Measurements from ENCODE around the gene ESD. TPM values are rescaled to one million over a fixed set of nuclear protein-coding genes. Genes with fewer than 3 reads are reported as not detected.

The ESD gene, protein sequence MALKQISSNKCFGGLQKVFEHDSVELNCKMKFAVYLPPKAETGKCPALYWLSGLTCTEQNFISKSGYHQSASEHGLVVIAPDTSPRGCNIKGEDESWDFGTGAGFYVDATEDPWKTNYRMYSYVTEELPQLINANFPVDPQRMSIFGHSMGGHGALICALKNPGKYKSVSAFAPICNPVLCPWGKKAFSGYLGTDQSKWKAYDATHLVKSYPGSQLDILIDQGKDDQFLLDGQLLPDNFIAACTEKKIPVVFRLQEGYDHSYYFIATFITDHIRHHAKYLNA
- 107 TPM for total RNA-seq

DNA sequence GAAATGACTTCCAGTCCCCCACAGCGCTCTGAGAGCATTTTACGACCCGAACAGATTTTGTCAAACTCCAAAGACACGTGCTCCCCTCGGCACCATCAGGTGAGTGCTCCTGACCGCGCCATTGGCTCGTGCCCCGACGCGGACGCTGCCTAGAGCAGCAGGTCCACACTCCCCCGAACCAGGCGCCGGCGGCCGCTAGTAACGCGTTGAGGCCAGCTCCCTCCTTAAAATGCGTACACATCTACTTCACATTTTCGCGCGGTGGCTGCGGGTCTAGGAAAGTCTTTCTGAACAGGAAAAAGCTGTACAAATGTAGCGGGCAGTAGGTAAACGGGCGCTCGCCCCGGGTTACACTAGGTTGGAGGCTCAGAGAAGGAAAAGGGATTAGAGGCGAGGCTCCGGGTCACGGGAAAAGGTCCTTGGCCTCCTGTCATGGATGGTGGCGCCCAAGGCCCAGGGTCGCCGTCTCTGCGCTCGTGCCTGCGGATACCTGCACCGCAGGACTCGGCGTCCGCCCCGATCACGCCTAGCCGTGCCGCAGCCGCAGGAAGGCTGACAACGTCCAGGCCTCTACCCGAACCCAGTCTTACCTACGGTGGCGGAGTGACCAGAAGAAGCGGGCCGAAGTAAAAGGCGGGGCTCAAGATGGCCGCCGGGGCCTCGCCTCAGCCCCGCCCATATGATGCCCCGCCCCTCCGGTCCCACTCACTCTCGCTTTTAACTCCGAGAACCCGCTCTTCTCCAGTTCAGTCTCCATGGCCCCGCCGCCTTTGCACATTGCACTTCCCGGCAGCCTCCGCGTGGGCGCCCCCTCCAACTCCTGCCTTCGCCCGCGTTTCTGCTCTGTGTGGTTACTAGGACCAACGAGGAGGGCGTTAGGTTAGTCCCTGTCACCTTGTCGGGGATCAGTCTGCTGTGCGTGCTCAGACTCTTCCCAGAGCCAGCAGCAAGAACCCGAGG lies at the start of gene ESD:
TSS of gene ESD (minus strand) at position 647 of the 960 bp plus-strand sequence. CDS start 5,748 bp downstream, outside the sequence.
- Histone ChIP-seq H3K4me1 (peaks cover 42% of the 10 kb centered on the region), H3K9me3 (no peaks in the 10 kb centered on the region), H3K4me3 (peak within 1 kb of the TSS; percentile 80 to 87), H3K36me3 (no peaks in the 10 kb centered on the region), H3K27me3 (no peaks in the 10 kb centered on the region), H3K27ac (peak within 1 kb of the TSS; percentile 91)
- DNase-seq (ENCODE audit: extremely low spot score in 2 of 2): peak in 1 of 2 donors; percentile 93
- intact Hi-C loops (cut with DNase I): no loop called here
- TF ChIP-seq POLR2AphosphoS5 (IDR thresholded peaks at IDR 0.05; ENCODE audit: insufficient read depth in 1 of 2, low read depth in 1 of 2) (peak; percentile 37 to 92), POLR2A (IDR thresholded peaks at IDR 0.05) (peak in 1 of 2 donors; percentile 83)
- TF ChIP-seq, protein P1, sequence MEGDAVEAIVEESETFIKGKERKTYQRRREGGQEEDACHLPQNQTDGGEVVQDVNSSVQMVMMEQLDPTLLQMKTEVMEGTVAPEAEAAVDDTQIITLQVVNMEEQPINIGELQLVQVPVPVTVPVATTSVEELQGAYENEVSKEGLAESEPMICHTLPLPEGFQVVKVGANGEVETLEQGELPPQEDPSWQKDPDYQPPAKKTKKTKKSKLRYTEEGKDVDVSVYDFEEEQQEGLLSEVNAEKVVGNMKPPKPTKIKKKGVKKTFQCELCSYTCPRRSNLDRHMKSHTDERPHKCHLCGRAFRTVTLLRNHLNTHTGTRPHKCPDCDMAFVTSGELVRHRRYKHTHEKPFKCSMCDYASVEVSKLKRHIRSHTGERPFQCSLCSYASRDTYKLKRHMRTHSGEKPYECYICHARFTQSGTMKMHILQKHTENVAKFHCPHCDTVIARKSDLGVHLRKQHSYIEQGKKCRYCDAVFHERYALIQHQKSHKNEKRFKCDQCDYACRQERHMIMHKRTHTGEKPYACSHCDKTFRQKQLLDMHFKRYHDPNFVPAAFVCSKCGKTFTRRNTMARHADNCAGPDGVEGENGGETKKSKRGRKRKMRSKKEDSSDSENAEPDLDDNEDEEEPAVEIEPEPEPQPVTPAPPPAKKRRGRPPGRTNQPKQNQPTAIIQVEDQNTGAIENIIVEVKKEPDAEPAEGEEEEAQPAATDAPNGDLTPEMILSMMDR (IDR thresholded peaks at IDR 0.05): no peak

DNA sequence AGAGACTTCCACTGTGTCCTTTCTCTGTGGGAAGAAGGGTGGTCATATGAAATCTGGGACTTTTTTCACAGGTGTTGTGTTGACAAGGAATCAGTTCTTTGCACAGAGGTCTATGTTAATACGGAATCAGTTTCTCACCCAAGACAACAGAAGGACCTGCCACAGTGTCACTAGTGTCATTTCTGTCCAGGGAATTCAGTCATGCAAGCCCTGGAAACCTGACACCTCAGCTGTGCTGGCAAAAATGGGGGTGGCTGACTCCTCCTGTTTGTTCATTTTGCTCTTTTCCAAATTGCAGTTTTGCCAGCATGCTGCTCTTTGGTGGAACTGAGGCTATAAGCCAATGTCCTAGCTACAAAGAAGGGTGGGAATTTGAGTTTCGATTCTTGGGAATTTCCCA lies 49.8 kb upstream of the ESD start:
- no peaks in the 10 kb centered on the region for H3K4me1 ChIP-seq
- H3K9me3 ChIP-seq: no peaks in the 10 kb centered on the region
- TF ChIP-seq, protein P1 (IDR thresholded peaks at IDR 0.05): no peak
- TF ChIP-seq POLR2A (IDR thresholded peaks at IDR 0.05) (no peak), POLR2AphosphoS5 (IDR thresholded peaks at IDR 0.05; ENCODE audit: insufficient read depth in 1 of 2, low read depth in 1 of 2) (no peak)
- H3K36me3 ChIP-seq: no peaks in the 10 kb centered on the region
- no peaks in the 10 kb centered on the region for H3K27me3 ChIP-seq
- H3K4me3 ChIP-seq: no peak overlapping the region
- DNase-seq (ENCODE audit: extremely low spot score in 2 of 2): no peak
- no peak overlapping the region for H3K27ac ChIP-seq
- intact Hi-C loops (cut with DNase I): no loop called here

DNA sequence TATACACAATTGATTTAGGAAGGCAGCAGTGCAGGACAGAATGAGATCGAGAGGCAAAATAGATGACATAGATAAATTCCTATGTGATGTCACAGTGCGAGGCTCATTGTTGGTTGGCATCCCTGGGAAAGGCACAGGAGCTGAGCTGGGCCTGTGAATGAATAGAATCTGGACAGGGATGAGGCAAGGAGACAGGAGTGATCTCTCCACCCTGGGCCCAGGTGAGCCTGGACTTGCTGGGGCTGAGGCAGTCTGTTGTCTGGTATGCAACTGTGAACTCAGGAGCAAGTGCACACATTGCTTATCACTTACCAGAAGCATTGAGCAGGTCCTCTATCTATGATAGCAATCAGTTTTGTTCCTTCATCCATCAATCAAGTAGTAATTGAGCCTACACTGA lies 48.2 kb upstream of the ESD start:
- Histone ChIP-seq H3K4me3 (no peak overlapping the region), H3K4me1 (no peaks in the 10 kb centered on the region), H3K9me3 (no peaks in the 10 kb centered on the region), H3K27me3 (no peaks in the 10 kb centered on the region), H3K36me3 (no peaks in the 10 kb centered on the region), H3K27ac (no peak overlapping the region)
- no peak for DNase-seq (ENCODE audit: extremely low spot score in 2 of 2)
- intact Hi-C loops (cut with DNase I): no loop called here
- TF ChIP-seq POLR2A (IDR thresholded peaks at IDR 0.05): no peak
- TF ChIP-seq, protein P1 (IDR thresholded peaks at IDR 0.05): no peak
- TF ChIP-seq POLR2AphosphoS5 (IDR thresholded peaks at IDR 0.05; ENCODE audit: insufficient read depth in 1 of 2, low read depth in 1 of 2): no peak

DNA sequence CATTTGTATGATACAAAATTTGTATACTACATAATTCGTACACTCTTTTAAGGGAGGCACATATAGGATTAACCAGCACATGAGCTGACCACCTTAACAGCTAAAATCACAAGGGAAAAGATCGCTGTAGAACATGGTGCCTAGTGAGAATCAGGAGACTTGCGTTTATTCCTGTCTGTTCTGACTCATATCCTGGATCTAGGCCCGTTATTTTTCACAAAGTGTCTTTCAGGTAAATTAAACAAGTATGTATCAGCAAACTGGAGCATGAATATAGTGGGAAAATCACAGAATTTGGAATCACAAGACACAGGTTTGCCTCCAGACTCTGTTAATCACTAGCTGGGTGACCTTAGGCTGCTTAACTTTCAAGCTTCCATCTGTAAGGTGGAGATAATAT lies 47.5 kb upstream of the ESD start:
- H3K36me3 ChIP-seq: no peaks in the 10 kb centered on the region
- H3K27ac ChIP-seq: no peak overlapping the region
- H3K4me1 ChIP-seq: no peaks in the 10 kb centered on the region
- DNase-seq (ENCODE audit: extremely low spot score in 2 of 2): no peak
- no peaks in the 10 kb centered on the region for H3K9me3 ChIP-seq
- H3K27me3 ChIP-seq: no peaks in the 10 kb centered on the region
- intact Hi-C loops (cut with DNase I): no loop called here
- H3K4me3 ChIP-seq: no peak overlapping the region
- TF ChIP-seq POLR2A (IDR thresholded peaks at IDR 0.05) (no peak), POLR2AphosphoS5 (IDR thresholded peaks at IDR 0.05; ENCODE audit: insufficient read depth in 1 of 2, low read depth in 1 of 2) (no peak)
- TF ChIP-seq, protein P1 (IDR thresholded peaks at IDR 0.05): no peak
